ENCODE measurements around the gene AURKA.
"Not testable (repeated sequence)": the region's sequence is repeated elsewhere in the genome, so short reads cannot be mapped to it uniquely, and the experiment has no call there.

Gene AURKA

GRCh38 chr20:56422076-56422823 lies 30.2 kb upstream of the AURKA start:
- no peak overlapping the region for H3K4me3 ChIP-seq (ENCODE audit: low read depth, low read length)

GRCh38 chr20:56420940-56421688 lies 29.1 kb upstream of the AURKA start:
- H3K4me3 ChIP-seq (ENCODE audit: low read depth, low read length): no peak overlapping the region

- no peak overlapping the region for H3K4me3 ChIP-seq (ENCODE audit: low read depth, low read length)
These were observed 28.0 kb upstream of the AURKA start for GRCh38 chr20:56420028-56420427.

- H3K4me3 ChIP-seq (ENCODE audit: low read depth, low read length): no peak overlapping the region
These were observed 26.4 kb upstream of the AURKA start for GRCh38 chr20:56418385-56418861.

- no peak overlapping the region for H3K4me3 ChIP-seq (ENCODE audit: low read depth, low read length)
These were observed 25.9 kb upstream of the AURKA start for GRCh38 chr20:56417911-56418310.

- H3K4me3 ChIP-seq (ENCODE audit: low read depth, low read length): no peak overlapping the region
These were observed 25.4 kb upstream of the AURKA start for GRCh38 chr20:56417402-56417801.

- no peak overlapping the region for H3K4me3 ChIP-seq (ENCODE audit: low read depth, low read length)
These were observed 23.1 kb upstream of the AURKA start for GRCh38 chr20:56414842-56415765.

GRCh38 chr20:56412949-56413348 lies 20.9 kb upstream of the AURKA start:
- H3K4me3 ChIP-seq (ENCODE audit: low read depth, low read length): no peak overlapping the region

- no peak overlapping the region for H3K4me3 ChIP-seq (ENCODE audit: low read depth, low read length)
These were observed 20.4 kb upstream of the AURKA start for GRCh38 chr20:56412473-56412790.

GRCh38 chr20:56411759-56412472 lies 19.9 kb upstream of the AURKA start, which contains the start of gene CASS4:
Gene CASS4 (plus strand): TSS chr20:56412260. CDS start chr20:56412459, 199 bp downstream.
- H3K4me3 ChIP-seq (ENCODE audit: low read depth, low read length): no peak within 1 kb of the TSS

- not testable (repeated sequence) for H3K4me3 ChIP-seq (ENCODE audit: low read depth, low read length)
These were observed 19.3 kb upstream of the AURKA start for GRCh38 chr20:56411287-56411686.

GRCh38 chr20:56409956-56410355 lies 17.9 kb upstream of the AURKA start:
- H3K4me3 ChIP-seq (ENCODE audit: low read depth, low read length): no peak overlapping the region

- H3K4me3 ChIP-seq (ENCODE audit: low read depth, low read length): no peak overlapping the region
These were observed 17.5 kb upstream of the AURKA start for GRCh38 chr20:56409521-56409920.

GRCh38 chr20:56406910-56407309 lies 14.9 kb upstream of the AURKA start:
- no peak overlapping the region for H3K4me3 ChIP-seq (ENCODE audit: low read depth, low read length)

GRCh38 chr20:56405356-56405755 lies 13.3 kb upstream of the AURKA start:
- not testable (repeated sequence) for H3K4me3 ChIP-seq (ENCODE audit: low read depth, low read length)

GRCh38 chr20:56403465-56403864 lies 11.4 kb upstream of the AURKA start:
- no peak overlapping the region for H3K4me3 ChIP-seq (ENCODE audit: low read depth, low read length)

GRCh38 chr20:56400001-56400640 lies 8.1 kb upstream of the AURKA start:
- no peak overlapping the region for H3K4me3 ChIP-seq (ENCODE audit: low read depth, low read length)

- H3K4me3 ChIP-seq (ENCODE audit: low read depth, low read length): no peak overlapping the region
These were observed 3.2 kb upstream of the AURKA start for GRCh38 chr20:56395166-56395565.

GRCh38 chr20:56393653-56394052 lies 1.6 kb upstream of the AURKA start:
- peak overlapping the region; percentile 97 for H3K4me3 ChIP-seq (ENCODE audit: low read depth, low read length)

- H3K4me3 ChIP-seq (ENCODE audit: low read depth, low read length): peak overlapping the region; percentile 97
These were observed 967 bp upstream of the AURKA start for GRCh38 chr20:56392881-56393482.

Data from iPS-11a (cell line).